PC-9 (cell line): Measurements from ENCODE around the gene FAM171A1.

Experiments
- EZH2 ChIP-seq: fragments of 200-600 bp; sonication (generic); IDR thresholded peaks from 2 replicates; pipeline ENCODE4 v1.8.0; 2017; ENCODE audit warnings: antibody characterized with exemption, low read depth
- TF ChIP-seq, protein P1 (sequence below): fragments of 200-600 bp; sonication (generic); conservative IDR thresholded peaks from 2 replicates; pipeline ENCODE4 v1.6.1; 2017; ENCODE audit warnings: mixed run types, antibody characterized with exemption, mild to moderate bottlenecking, moderate library complexity

DNA sequence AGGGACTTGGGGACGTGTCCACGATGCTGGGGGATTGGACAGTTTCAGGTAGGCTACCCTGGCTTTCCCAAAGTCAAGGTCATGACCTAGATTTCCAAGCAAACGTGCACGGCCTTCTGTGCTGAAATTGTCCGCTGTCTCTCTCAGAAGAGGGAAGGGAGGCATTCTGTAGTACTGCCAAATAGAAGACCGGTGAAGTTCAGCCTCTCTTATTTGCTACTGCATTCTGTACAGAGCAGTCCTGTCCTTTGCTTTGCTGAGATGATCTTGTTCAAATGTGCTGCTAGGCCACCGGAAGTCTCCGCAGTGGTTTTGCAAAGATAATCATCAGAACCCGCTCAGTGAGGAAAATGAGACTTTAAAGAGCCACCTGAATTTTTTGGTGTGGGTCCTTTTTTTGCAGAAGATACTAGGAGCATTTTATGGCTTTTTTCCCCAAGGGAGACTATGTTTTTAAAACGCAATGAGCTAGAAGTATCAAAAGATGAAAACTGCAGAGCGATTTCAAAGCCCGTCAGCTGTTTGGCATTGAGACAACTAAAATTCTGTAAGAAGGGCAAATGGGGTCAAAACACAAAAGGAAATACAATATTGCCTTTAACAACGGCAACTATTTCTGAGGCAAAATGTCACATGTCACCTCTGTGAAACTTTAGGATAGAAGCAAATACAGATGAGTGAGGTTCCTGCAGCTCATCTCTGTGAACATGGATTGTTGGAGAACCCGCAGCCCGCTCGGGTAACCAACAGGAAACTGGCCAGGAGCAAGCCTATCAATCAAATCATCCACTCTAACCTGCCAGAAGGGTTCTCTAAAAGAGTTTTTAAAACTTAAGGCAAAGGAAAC lies 201.3 kb downstream of the FAM171A1 start:
- no peak for TF ChIP-seq EZH2
- TF ChIP-seq, protein P1, sequence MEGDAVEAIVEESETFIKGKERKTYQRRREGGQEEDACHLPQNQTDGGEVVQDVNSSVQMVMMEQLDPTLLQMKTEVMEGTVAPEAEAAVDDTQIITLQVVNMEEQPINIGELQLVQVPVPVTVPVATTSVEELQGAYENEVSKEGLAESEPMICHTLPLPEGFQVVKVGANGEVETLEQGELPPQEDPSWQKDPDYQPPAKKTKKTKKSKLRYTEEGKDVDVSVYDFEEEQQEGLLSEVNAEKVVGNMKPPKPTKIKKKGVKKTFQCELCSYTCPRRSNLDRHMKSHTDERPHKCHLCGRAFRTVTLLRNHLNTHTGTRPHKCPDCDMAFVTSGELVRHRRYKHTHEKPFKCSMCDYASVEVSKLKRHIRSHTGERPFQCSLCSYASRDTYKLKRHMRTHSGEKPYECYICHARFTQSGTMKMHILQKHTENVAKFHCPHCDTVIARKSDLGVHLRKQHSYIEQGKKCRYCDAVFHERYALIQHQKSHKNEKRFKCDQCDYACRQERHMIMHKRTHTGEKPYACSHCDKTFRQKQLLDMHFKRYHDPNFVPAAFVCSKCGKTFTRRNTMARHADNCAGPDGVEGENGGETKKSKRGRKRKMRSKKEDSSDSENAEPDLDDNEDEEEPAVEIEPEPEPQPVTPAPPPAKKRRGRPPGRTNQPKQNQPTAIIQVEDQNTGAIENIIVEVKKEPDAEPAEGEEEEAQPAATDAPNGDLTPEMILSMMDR = no peak
